ENCODE measurements around the gene PARD3B. TPM values are rescaled to one million over a fixed set of nuclear protein-coding genes. Genes with fewer than 3 reads are reported as not detected.

The PARD3B gene
- total and polyA plus RNA-seq, 2 donors (not counting 1 experiment from before 2014, with no cell fraction given): 7.4 to 20.6 TPM

DNA sequence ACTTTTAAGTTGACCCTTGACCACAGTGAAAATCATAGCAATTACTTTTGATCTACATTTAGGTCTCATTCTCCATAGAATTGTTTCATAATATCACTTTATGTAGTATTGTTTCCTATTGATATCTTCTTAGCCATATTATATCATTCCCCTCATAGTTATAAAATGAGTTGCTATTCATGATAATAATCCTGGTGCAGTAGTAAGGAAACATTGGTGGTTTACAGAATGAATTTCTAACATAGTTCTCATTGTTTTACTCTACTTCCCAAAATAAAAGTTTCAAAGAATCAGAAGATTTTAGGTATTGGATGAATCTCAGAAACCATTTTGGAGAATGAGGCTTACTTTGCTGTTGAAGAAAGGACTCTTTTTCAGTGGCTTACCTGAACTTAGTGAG, 246.0 kb downstream of the PARD3B start:
- DNase-seq (ENCODE audit: low read depth in 2 of 2): peak in 1 of 2 donors; percentile 44
- no peak overlapping the region for H3K4me3 ChIP-seq (replicated peaks in 1 of 4; ENCODE audit: control extremely low read depth in 1 of 4, insufficient read depth in 1 of 4, low read depth in 3 of 4, low read length in 4 of 4)
- no peaks in the 10 kb centered on the region for H3K9me3 ChIP-seq (ENCODE audit: control insufficient read depth, insufficient read depth, low read depth, low read length)
- H4K20me1 ChIP-seq (ENCODE audit: control insufficient read depth, extremely low read depth, insufficient read depth, low read length): no peaks in the 10 kb centered on the region
- no peaks in the 10 kb centered on the region for H3K36me3 ChIP-seq (ENCODE audit: control insufficient read depth, insufficient read depth, low read length)
- TF ChIP-seq, protein P1, sequence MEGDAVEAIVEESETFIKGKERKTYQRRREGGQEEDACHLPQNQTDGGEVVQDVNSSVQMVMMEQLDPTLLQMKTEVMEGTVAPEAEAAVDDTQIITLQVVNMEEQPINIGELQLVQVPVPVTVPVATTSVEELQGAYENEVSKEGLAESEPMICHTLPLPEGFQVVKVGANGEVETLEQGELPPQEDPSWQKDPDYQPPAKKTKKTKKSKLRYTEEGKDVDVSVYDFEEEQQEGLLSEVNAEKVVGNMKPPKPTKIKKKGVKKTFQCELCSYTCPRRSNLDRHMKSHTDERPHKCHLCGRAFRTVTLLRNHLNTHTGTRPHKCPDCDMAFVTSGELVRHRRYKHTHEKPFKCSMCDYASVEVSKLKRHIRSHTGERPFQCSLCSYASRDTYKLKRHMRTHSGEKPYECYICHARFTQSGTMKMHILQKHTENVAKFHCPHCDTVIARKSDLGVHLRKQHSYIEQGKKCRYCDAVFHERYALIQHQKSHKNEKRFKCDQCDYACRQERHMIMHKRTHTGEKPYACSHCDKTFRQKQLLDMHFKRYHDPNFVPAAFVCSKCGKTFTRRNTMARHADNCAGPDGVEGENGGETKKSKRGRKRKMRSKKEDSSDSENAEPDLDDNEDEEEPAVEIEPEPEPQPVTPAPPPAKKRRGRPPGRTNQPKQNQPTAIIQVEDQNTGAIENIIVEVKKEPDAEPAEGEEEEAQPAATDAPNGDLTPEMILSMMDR (conservative IDR thresholded peaks at IDR 0.05 in 1 of 2, IDR thresholded peaks at IDR 0.05 in 1 of 2; ENCODE audit: low read depth in 1 of 2, low read length in 2 of 2): no peak
- no peak for TF ChIP-seq EZH2 (IDR thresholded peaks at IDR 0.05; ENCODE audit: low read length, missing control alignments)
- H3K79me2 ChIP-seq (ENCODE audit: control insufficient read depth, insufficient read depth, low read length): no peaks in the 10 kb centered on the region
- no peak overlapping the region for H3K4me2 ChIP-seq (ENCODE audit: extremely low read depth, insufficient read depth, low read length)
- no peak overlapping the region for H3K27ac ChIP-seq (ENCODE audit: insufficient read depth, low read length)
- H3K4me1 ChIP-seq (ENCODE audit: control insufficient read depth, extremely low read depth, insufficient read depth, low read length): peaks cover 3% of the 10 kb centered on the region
- no peaks in the 10 kb centered on the region for H3K27me3 ChIP-seq (ENCODE audit: control insufficient read depth, insufficient read depth, low read length)
- no peak overlapping the region for H2AFZ ChIP-seq (ENCODE audit: low read length)
- no peak overlapping the region for H3K9ac ChIP-seq (ENCODE audit: insufficient read depth, low read length)

DNA sequence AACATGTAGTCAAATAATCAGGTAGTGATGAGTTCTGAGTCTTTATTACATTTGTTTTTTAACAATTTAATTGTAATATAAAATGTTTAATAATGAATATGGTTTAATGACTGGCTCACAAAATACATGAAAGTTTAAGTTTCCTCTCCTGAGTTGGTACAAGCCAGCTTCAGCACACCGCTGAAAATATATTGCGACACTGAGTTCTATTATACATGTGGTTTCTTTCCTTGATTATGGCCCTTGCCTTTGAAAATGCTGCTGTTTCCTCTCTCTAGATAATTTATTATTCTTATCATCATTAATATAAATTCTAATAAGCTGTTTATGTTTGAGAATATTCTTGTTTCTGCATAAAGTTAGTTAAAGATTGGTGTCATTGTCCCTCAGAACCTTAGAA, 249.3 kb downstream of the PARD3B start:
- DNase-seq (ENCODE audit: low read depth in 2 of 2): peak in 1 of 2 donors; percentile 51
- Histone ChIP-seq H3K4me1 (ENCODE audit: control insufficient read depth, extremely low read depth, insufficient read depth, low read length) (peaks cover 3% of the 10 kb centered on the region), H2AFZ (ENCODE audit: low read length) (no peak overlapping the region), H3K9ac (ENCODE audit: insufficient read depth, low read length) (no peak overlapping the region), H4K20me1 (ENCODE audit: control insufficient read depth, extremely low read depth, insufficient read depth, low read length) (no peaks in the 10 kb centered on the region), H3K27ac (ENCODE audit: insufficient read depth, low read length) (no peak overlapping the region), H3K27me3 (ENCODE audit: control insufficient read depth, insufficient read depth, low read length) (no peaks in the 10 kb centered on the region), H3K79me2 (ENCODE audit: control insufficient read depth, insufficient read depth, low read length) (no peaks in the 10 kb centered on the region), H3K4me3 (replicated peaks in 1 of 4; ENCODE audit: control extremely low read depth in 1 of 4, insufficient read depth in 1 of 4, low read depth in 3 of 4, low read length in 4 of 4) (no peak overlapping the region), H3K36me3 (ENCODE audit: control insufficient read depth, insufficient read depth, low read length) (no peaks in the 10 kb centered on the region), H3K4me2 (ENCODE audit: extremely low read depth, insufficient read depth, low read length) (no peak overlapping the region), H3K9me3 (ENCODE audit: control insufficient read depth, insufficient read depth, low read depth, low read length) (no peaks in the 10 kb centered on the region)
- no peak for TF ChIP-seq EZH2 (IDR thresholded peaks at IDR 0.05; ENCODE audit: low read length, missing control alignments)
- TF ChIP-seq, protein P1 (conservative IDR thresholded peaks at IDR 0.05 in 1 of 2, IDR thresholded peaks at IDR 0.05 in 1 of 2; ENCODE audit: low read depth in 1 of 2, low read length in 2 of 2): no peak

DNA sequence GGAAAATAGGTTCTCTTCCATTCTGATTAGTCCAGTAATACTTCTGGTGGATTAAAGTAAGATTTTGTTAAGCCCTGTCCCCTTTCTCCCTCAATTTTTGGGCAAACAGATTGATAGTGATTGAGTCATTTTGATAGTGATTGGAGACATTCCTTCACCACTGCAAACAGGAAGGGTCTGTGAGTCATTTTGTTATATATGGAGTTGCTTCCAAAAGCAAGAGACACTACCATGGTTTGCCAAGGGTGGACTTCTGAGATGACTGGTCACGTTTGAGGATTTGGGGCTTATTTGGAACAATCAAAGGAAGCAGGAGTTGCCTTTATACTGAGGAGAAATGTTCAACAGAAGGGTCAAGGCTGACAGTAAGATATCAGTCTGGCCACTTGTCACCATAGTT, 249.9 kb downstream of the PARD3B start:
- DNase-seq (ENCODE audit: low read depth in 2 of 2): peak; percentile 20 to 53

More for the DNA sequence above, 249.9 kb downstream of the PARD3B start:
- H2AFZ ChIP-seq (ENCODE audit: low read length): no peak overlapping the region
- H3K9ac ChIP-seq (ENCODE audit: insufficient read depth, low read length): no peak overlapping the region
- H3K79me2 ChIP-seq (ENCODE audit: control insufficient read depth, insufficient read depth, low read length): no peaks in the 10 kb centered on the region
- H3K4me3 ChIP-seq (replicated peaks in 1 of 4; ENCODE audit: control extremely low read depth in 1 of 4, insufficient read depth in 1 of 4, low read depth in 3 of 4, low read length in 4 of 4): no peak overlapping the region
- TF ChIP-seq, protein P1 (conservative IDR thresholded peaks at IDR 0.05 in 1 of 2, IDR thresholded peaks at IDR 0.05 in 1 of 2; ENCODE audit: low read depth in 1 of 2, low read length in 2 of 2): no peak
- no peak for TF ChIP-seq EZH2 (IDR thresholded peaks at IDR 0.05; ENCODE audit: low read length, missing control alignments)
- H4K20me1 ChIP-seq (ENCODE audit: control insufficient read depth, extremely low read depth, insufficient read depth, low read length): no peaks in the 10 kb centered on the region
- no peak overlapping the region for H3K27ac ChIP-seq (ENCODE audit: insufficient read depth, low read length)
- no peaks in the 10 kb centered on the region for H3K36me3 ChIP-seq (ENCODE audit: control insufficient read depth, insufficient read depth, low read length)
- H3K9me3 ChIP-seq (ENCODE audit: control insufficient read depth, insufficient read depth, low read depth, low read length): no peaks in the 10 kb centered on the region
- peaks cover 3% of the 10 kb centered on the region for H3K4me1 ChIP-seq (ENCODE audit: control insufficient read depth, extremely low read depth, insufficient read depth, low read length)
- H3K4me2 ChIP-seq (ENCODE audit: extremely low read depth, insufficient read depth, low read length): no peak overlapping the region
- H3K27me3 ChIP-seq (ENCODE audit: control insufficient read depth, insufficient read depth, low read length): no peaks in the 10 kb centered on the region

All from fibroblast of lung (primary cell).